HEK293 (cell line): ENCODE results near the gene DSEL.

Source experiments
- CTCF ChIA-PET: fragments of 350-600 bp; formaldehyde crosslinking; extraction: SDS; loops from one replicate; lab custom pipeline; 2021; ENCODE audit warnings: antibody characterized with exemption; lab: Yijun Ruan, JAX
- POLR2A ChIA-PET: fragments of 300-600 bp; formaldehyde crosslinking; extraction: SDS; loops from one replicate; lab custom pipeline; 2020; ENCODE audit warnings: antibody characterized with exemption, inconsistent platforms; lab: Yijun Ruan, JAX
- H3K27ac ChIP-seq: fragments of 200-500 bp; sonication (Bioruptor generic); 2 replicates; pipeline ENCODE4 v1.5.1; 2014; ENCODE audit warnings: low read depth, low read length, control low read depth, inconsistent platforms; ENCODE audit errors: extremely low read depth
- H3K36me3 ChIP-seq, 2 experiments: fragments of 200-500 bp in 1 of 2; sonication (Bioruptor generic) in 1 of 2; 1 replicate in 1 of 2; 2 replicates in 1 of 2; pipeline ENCODE4 v1.5.1; 2014 to 2017; ENCODE audit warnings: inconsistent platforms in 2 of 2, low read length in 2 of 2; ENCODE audit not compliant: control insufficient read depth in 2 of 2, insufficient read depth in 1 of 2
- H3K4me1 ChIP-seq: fragments of 200-500 bp; sonication (Bioruptor generic); 2 replicates; pipeline ENCODE4 v1.5.1; 2014; ENCODE audit warnings: mild to moderate bottlenecking, low read length, inconsistent platforms; ENCODE audit not compliant: control insufficient read depth, insufficient read depth
- H3K4me3 ChIP-seq: 2 replicates; pipeline ENCODE4 v1.5.1; 2011; ENCODE audit warnings: low read depth, mild to moderate bottlenecking, control low read depth, low read length, moderate library complexity
- H3K9me3 ChIP-seq: fragments of 200-500 bp; sonication (Bioruptor generic); 2 replicates; pipeline ENCODE4 v1.5.1; 2014; ENCODE audit warnings: low read depth, low read length, inconsistent platforms; ENCODE audit not compliant: control insufficient read depth, insufficient read depth
- FEZF1 ChIP-seq: fragments of 450-650 bp; formaldehyde crosslinking; IDR thresholded peaks from 2 replicates; pipeline ENCODE4 v1.5.1; 2016; ENCODE audit warnings: missing biosample characterization, missing genetic modification characterization
- GLIS1 ChIP-seq: fragments of 450-650 bp; formaldehyde crosslinking; IDR thresholded peaks from 2 replicates; pipeline ENCODE4 v1.5.1; 2016; ENCODE audit warnings: missing biosample characterization, missing genetic modification characterization
- ZBTB48 ChIP-seq: fragments of 450-650 bp; formaldehyde crosslinking; IDR thresholded peaks from 2 replicates; pipeline ENCODE4 v1.5.1; 2016; ENCODE audit warnings: missing biosample characterization, missing genetic modification characterization
- ZFHX2 ChIP-seq: fragments of 450-650 bp; formaldehyde crosslinking; conservative IDR thresholded peaks from 2 replicates; pipeline ENCODE4 v1.5.1; 2016; ENCODE audit warnings: missing biosample characterization, missing genetic modification characterization
- ZNF175 ChIP-seq: fragments of 450-650 bp; formaldehyde crosslinking; IDR thresholded peaks from 2 replicates; pipeline ENCODE4 v1.5.1; 2016; ENCODE audit warnings: missing biosample characterization, missing genetic modification characterization
- ZNF311 ChIP-seq: fragments of 450-650 bp; formaldehyde crosslinking; IDR thresholded peaks from 2 replicates; pipeline ENCODE4 v1.5.1; 2017; ENCODE audit warnings: missing biosample characterization, missing genetic modification characterization, borderline replicate concordance
- ZNF354C ChIP-seq: fragments of 450-650 bp; formaldehyde crosslinking; IDR thresholded peaks from 2 replicates; pipeline ENCODE4 v1.5.1; 2016; ENCODE audit warnings: missing biosample characterization, missing genetic modification characterization, low read depth, borderline replicate concordance
- ZNF394 ChIP-seq: fragments of 450-650 bp; formaldehyde crosslinking; IDR thresholded peaks from 2 replicates; pipeline ENCODE4 v1.5.1; 2016; ENCODE audit warnings: missing biosample characterization, missing genetic modification characterization, mild to moderate bottlenecking, moderate library complexity, borderline replicate concordance
- ZNF544 ChIP-seq: fragments of 450-650 bp; formaldehyde crosslinking; IDR thresholded peaks from 2 replicates; pipeline ENCODE4 v1.5.0; 2017; ENCODE audit warnings: missing biosample characterization, missing genetic modification characterization
- TF ChIP-seq, protein P1 (sequence below): fragments of 450-650 bp; formaldehyde crosslinking; IDR thresholded peaks from 2 replicates; pipeline ENCODE4 v1.5.1; 2016; ENCODE audit warnings: missing biosample characterization, missing genetic modification characterization
- TF ChIP-seq, protein P2 (sequence below): fragments of 450-650 bp; formaldehyde crosslinking; IDR thresholded peaks from 2 replicates; pipeline ENCODE4 v1.5.1; 2017; ENCODE audit warnings: missing biosample characterization, missing genetic modification characterization
- TF ChIP-seq, protein P3 (sequence below): fragments of 450-650 bp; formaldehyde crosslinking; IDR thresholded peaks from 2 replicates; pipeline ENCODE4 v1.5.1; 2016; ENCODE audit warnings: missing biosample characterization, missing genetic modification characterization
- TF ChIP-seq, protein P4 (sequence below): fragments of 450-650 bp; formaldehyde crosslinking; IDR thresholded peaks from 2 replicates; pipeline ENCODE4 v1.5.1; 2016; ENCODE audit warnings: missing biosample characterization, missing genetic modification characterization
- TF ChIP-seq, protein P5 (sequence below): fragments of 450-650 bp; formaldehyde crosslinking; IDR thresholded peaks from 2 replicates; pipeline ENCODE4 v1.5.1; 2016; ENCODE audit warnings: missing biosample characterization, missing genetic modification characterization
- TF ChIP-seq, protein P6 (sequence below): fragments of 450-650 bp; formaldehyde crosslinking; IDR thresholded peaks from 2 replicates; pipeline ENCODE4 v1.5.1; 2017; ENCODE audit warnings: missing biosample characterization, missing genetic modification characterization
- TF ChIP-seq, protein P7 (sequence below): fragments of 450-650 bp; formaldehyde crosslinking; IDR thresholded peaks from 2 replicates; pipeline ENCODE4 v1.5.1; 2016; ENCODE audit warnings: missing biosample characterization, missing genetic modification characterization

The DSEL gene

DNA sequence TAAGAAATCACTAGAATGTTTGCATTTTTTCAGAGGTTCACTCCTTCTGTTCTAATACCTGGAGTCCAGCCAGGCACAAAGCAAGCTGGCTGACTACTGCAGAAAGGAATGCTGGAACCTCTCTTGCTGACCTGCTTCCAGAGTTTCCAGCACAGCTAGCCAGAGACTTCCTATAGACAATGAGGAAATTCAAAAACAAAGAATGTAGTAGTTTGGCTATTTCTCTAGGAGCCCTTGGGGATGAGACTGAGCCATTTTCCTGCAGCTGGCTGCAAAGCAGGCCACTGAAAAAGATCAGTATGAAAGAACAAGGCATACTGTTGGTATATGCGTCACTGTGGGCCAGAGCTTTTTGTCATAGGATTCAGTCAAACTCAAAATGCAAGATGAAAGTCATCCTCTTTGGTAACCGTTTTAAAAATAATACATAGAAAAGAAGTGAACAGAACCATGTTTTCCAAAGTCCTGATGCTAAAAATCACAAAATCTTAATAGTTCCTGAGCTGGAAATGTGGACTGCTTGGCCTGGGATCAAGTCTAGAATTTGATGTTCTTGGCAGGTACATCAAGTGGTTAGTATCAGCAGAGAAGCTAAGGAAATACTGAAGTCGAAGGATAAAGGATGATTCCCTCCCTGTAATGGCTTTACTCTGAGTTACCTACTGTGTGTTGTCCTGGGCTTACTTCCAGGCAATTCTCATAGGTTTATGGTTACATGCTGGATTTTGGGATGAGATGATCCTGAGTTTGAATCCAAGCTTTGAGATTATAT, 9.0 kb upstream of the DSEL start (continued):
- TF ChIP-seq ZNF311 (tag by site-specific recombination) (no peak), ZBTB48 (tag by site-specific recombination) (no peak)
- TF ChIP-seq, protein P1, sequence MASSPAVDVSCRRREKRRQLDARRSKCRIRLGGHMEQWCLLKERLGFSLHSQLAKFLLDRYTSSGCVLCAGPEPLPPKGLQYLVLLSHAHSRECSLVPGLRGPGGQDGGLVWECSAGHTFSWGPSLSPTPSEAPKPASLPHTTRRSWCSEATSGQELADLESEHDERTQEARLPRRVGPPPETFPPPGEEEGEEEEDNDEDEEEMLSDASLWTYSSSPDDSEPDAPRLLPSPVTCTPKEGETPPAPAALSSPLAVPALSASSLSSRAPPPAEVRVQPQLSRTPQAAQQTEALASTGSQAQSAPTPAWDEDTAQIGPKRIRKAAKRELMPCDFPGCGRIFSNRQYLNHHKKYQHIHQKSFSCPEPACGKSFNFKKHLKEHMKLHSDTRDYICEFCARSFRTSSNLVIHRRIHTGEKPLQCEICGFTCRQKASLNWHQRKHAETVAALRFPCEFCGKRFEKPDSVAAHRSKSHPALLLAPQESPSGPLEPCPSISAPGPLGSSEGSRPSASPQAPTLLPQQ (tag by site-specific recombination): no peak
- TF ChIP-seq, protein P2, sequence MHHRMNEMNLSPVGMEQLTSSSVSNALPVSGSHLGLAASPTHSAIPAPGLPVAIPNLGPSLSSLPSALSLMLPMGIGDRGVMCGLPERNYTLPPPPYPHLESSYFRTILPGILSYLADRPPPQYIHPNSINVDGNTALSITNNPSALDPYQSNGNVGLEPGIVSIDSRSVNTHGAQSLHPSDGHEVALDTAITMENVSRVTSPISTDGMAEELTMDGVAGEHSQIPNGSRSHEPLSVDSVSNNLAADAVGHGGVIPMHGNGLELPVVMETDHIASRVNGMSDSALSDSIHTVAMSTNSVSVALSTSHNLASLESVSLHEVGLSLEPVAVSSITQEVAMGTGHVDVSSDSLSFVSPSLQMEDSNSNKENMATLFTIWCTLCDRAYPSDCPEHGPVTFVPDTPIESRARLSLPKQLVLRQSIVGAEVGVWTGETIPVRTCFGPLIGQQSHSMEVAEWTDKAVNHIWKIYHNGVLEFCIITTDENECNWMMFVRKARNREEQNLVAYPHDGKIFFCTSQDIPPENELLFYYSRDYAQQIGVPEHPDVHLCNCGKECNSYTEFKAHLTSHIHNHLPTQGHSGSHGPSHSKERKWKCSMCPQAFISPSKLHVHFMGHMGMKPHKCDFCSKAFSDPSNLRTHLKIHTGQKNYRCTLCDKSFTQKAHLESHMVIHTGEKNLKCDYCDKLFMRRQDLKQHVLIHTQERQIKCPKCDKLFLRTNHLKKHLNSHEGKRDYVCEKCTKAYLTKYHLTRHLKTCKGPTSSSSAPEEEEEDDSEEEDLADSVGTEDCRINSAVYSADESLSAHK (tag by site-specific recombination): no peak
- TF ChIP-seq, all 188 proteins: peak for 0

DNA sequence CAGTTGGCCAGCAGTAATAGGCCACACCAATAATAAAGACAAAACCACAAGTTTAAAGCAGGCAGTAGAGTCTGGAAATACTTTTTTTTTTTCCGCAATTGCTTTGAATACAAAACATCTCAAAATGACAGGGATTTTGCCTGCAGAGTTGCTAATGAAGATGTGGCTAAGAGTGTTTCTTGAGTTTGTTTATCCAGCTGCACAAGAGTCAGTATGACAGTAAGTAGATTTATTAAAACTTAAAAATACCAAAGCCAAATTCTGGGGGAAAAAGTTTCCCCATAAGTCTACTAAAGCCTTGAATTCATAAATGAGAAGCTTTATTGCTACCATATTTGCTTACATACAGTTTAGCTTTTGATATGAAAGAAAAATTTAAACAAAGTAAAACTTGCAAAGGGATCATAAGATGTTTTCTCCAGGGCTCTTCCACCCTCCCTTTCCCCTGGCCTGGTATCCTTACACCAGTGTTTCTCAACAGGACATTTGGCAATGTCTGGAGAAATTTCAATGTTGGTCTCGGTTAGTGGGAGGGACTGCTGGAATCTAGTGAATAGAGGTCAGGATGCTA, 3.9 kb upstream of the DSEL start:
- no peak overlapping the region for H3K4me3 ChIP-seq
- peaks cover 3% of the 10 kb centered on the region; the same call in 1 of the 2 replicates for H3K4me1 ChIP-seq
- POLR2A ChIA-PET: no interaction called here
- CTCF ChIA-PET: interaction anchor here (0.7 kb wide), 1 partner anchor 190 kb away, joined by 3 read pairs; no protein-coding TSS in a partner anchor
- H3K27ac ChIP-seq: no peak overlapping the region
- no peaks in the 10 kb centered on the region for H3K36me3 ChIP-seq
- H3K9me3 ChIP-seq: no peaks in the 10 kb centered on the region
- TF ChIP-seq GLIS1 (tag by site-specific recombination) (no peak), FEZF1 (tag by site-specific recombination) (no peak), ZNF175 (no peak), ZNF394 (no peak), ZFHX2 (tag by site-specific recombination) (no peak), ZNF354C (tag by site-specific recombination) (no peak)
- TF ChIP-seq, protein P3, sequence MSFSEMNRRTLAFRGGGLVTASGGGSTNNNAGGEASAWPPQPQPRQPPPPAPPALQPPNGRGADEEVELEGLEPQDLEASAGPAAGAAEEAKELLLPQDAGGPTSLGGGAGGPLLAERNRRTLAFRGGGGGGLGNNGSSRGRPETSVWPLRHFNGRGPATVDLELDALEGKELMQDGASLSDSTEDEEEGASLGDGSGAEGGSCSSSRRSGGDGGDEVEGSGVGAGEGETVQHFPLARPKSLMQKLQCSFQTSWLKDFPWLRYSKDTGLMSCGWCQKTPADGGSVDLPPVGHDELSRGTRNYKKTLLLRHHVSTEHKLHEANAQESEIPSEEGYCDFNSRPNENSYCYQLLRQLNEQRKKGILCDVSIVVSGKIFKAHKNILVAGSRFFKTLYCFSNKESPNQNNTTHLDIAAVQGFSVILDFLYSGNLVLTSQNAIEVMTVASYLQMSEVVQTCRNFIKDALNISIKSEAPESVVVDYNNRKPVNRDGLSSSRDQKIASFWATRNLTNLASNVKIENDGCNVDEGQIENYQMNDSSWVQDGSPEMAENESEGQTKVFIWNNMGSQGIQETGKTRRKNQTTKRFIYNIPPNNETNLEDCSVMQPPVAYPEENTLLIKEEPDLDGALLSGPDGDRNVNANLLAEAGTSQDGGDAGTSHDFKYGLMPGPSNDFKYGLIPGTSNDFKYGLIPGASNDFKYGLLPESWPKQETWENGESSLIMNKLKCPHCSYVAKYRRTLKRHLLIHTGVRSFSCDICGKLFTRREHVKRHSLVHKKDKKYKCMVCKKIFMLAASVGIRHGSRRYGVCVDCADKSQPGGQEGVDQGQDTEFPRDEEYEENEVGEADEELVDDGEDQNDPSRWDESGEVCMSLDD (tag by site-specific recombination): no peak
- TF ChIP-seq, protein P4, sequence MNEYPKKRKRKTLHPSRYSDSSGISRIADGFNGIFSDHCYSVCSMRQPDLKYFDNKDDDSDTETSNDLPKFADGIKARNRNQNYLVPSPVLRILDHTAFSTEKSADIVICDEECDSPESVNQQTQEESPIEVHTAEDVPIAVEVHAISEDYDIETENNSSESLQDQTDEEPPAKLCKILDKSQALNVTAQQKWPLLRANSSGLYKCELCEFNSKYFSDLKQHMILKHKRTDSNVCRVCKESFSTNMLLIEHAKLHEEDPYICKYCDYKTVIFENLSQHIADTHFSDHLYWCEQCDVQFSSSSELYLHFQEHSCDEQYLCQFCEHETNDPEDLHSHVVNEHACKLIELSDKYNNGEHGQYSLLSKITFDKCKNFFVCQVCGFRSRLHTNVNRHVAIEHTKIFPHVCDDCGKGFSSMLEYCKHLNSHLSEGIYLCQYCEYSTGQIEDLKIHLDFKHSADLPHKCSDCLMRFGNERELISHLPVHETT (tag by site-specific recombination): no peak

DNA sequence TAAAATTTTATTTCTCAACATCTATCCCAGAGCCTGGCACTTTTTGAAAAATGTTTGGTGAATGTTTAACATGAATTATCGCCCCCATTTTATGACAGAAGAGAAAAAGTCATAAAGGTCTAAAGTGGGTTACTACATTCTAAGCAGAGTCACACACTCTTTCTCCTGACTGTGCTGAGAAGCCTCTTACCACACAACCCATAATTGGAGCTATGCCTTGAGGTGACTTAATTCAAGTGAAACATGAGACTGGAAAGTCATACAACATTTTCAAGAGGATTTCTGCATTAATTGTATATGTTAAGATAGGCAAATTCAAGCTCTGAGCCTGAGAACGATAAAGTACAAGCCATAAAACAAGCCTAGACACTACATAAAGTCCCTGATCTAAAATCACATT, 3.1 kb upstream of the DSEL start:
- TF ChIP-seq, protein P5, sequence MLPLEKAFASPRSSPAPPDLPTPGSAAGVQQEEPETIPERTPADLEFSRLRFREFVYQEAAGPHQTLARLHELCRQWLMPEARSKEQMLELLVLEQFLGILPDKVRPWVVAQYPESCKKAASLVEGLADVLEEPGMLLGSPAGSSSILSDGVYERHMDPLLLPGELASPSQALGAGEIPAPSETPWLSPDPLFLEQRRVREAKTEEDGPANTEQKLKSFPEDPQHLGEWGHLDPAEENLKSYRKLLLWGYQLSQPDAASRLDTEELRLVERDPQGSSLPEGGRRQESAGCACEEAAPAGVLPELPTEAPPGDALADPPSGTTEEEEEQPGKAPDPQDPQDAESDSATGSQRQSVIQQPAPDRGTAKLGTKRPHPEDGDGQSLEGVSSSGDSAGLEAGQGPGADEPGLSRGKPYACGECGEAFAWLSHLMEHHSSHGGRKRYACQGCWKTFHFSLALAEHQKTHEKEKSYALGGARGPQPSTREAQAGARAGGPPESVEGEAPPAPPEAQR (tag by site-specific recombination): no peak
- TF ChIP-seq, protein P6, sequence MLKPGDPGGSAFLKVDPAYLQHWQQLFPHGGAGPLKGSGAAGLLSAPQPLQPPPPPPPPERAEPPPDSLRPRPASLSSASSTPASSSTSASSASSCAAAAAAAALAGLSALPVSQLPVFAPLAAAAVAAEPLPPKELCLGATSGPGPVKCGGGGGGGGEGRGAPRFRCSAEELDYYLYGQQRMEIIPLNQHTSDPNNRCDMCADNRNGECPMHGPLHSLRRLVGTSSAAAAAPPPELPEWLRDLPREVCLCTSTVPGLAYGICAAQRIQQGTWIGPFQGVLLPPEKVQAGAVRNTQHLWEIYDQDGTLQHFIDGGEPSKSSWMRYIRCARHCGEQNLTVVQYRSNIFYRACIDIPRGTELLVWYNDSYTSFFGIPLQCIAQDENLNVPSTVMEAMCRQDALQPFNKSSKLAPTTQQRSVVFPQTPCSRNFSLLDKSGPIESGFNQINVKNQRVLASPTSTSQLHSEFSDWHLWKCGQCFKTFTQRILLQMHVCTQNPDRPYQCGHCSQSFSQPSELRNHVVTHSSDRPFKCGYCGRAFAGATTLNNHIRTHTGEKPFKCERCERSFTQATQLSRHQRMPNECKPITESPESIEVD (tag by site-specific recombination): no peak
- TF ChIP-seq, protein P7, sequence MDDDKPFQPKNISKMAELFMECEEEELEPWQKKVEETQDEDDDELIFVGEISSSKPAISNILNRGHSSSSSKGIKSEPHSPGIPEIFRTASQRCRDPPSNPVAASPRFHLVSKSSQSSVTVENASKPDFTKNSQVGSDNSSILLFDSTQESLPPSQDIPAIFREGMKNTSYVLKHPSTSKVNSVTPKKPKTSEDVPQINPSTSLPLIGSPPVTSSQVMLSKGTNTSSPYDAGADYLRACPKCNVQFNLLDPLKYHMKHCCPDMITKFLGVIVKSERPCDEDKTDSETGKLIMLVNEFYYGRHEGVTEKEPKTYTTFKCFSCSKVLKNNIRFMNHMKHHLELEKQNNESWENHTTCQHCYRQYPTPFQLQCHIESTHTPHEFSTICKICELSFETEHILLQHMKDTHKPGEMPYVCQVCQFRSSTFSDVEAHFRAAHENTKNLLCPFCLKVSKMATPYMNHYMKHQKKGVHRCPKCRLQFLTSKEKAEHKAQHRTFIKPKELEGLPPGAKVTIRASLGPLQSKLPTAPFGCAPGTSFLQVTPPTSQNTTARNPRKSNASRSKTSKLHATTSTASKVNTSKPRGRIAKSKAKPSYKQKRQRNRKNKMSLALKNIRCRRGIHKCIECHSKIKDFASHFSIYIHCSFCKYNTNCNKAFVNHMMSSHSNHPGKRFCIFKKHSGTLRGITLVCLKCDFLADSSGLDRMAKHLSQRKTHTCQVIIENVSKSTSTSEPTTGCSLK (tag by site-specific recombination): no peak
- TF ChIP-seq ZNF544 (tag by site-specific recombination): no peak
- Histone ChIP-seq H3K27ac (no peak overlapping the region), H3K9me3 (no peaks in the 10 kb centered on the region), H3K4me3 (no peak overlapping the region), H3K36me3 (no peaks in the 10 kb centered on the region), H3K4me1 (peaks cover 3% of the 10 kb centered on the region; the same call in 1 of the 2 replicates)
- ChIA-PET POLR2A (no interaction called here), CTCF (interaction anchor here (0.6 kb wide), 1 partner anchor 187 kb away, joined by 3 read pairs; no protein-coding TSS in a partner anchor)
